Endometrium (tissue), 2 donors: ENCODE measurements around the gene OR51I1.

Source experiments
- FAIRE-seq: peaks from 2 replicates; lab custom pipeline; 2012; peaks lifted over from hg19 to GRCh38; lab: Jason Lieb, UNC
- donor health status: control.
- donor health status: control.

The OR51I1 gene

GRCh38 chr11:5441414-5441813, at the start of gene OR51I1:
Gene OR51I1 (minus strand): TSS chr11:5441514. CDS start chr11:5441514, 0 bp downstream.
- FAIRE-seq: no peak

GRCh38 chr11:5489576-5490357, 48.5 kb upstream of the OR51I1 start:
- FAIRE-seq: no peak

DNA sequence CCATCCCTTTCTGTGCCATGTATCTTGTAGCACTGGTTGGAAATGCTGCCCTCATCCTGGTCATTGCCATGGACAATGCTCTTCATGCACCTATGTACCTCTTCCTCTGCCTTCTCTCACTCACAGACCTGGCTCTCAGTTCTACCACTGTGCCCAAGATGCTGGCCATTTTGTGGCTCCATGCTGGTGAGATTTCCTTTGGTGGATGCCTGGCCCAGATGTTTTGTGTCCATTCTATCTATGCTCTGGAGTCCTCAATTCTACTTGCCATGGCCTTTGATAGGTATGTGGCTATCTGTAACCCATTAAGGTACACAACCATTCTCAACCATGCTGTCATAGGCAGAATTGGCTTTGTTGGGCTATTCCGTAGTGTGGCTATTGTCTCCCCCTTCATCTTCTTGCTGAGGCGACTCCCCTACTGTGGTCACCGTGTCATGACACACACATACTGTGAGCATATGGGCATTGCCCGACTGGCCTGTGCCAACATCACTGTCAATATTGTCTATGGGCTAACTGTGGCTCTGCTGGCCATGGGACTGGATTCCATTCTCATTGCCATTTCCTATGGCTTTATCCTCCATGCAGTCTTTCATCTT, 47.6 kb upstream of the OR51I1 start:
- no peak for FAIRE-seq

- FAIRE-seq: no peak
Measured at GRCh38 chr11:5488385-5488784, 47.1 kb upstream of the OR51I1 start, which contains the start of gene OR52D1. Gene OR52D1 (plus strand): TSS chr11:5488685. CDS start chr11:5488707, 22 bp downstream.

- no peak for FAIRE-seq
Measured at GRCh38 chr11:5486421-5486820, 45.1 kb upstream of the OR51I1 start.

- FAIRE-seq: no peak
Measured at GRCh38 chr11:5486003-5486402, 44.7 kb upstream of the OR51I1 start.

GRCh38 chr11:5476186-5476819, 35.0 kb upstream of the OR51I1 start:
- FAIRE-seq: no peak

- FAIRE-seq: no peak
Measured at GRCh38 chr11:5473921-5474320, 32.6 kb upstream of the OR51I1 start.

- no peak for FAIRE-seq
Measured at GRCh38 chr11:5467527-5467926, 26.2 kb upstream of the OR51I1 start.

DNA sequence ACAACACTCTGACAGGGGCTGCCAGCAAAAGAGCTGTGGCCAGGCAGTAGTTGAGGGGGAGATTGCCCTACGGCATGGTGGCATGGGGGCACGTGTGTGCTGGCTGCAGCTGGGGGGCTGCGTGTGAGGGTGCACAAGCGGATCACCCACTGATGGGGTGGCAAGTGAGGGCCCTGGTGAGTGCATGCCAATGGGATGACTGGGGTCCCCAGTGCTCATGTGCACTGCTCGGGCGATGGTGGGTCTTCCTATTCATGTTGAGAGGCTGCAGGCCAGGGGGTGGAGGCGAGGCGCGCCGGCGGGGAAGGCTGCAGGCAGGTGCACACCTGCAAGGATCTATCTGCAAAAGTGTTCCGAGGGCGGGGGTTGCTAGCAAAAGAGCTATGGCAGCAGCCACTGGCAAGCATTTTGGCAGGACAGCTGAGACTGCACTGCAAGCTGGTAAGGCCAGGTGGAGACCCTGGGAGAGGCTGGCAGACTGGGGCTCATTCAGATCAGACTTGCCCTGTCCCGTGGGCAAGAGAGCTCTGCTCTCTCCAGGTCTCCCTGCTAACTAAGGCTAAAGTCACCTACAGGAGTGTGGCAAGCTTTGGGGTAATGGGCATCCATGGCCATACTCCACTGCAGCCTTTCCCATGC, 19.8 kb upstream of the OR51I1 start:
- FAIRE-seq: no peak

- no peak for FAIRE-seq
Measured at GRCh38 chr11:5449432-5449831, 8.1 kb upstream of the OR51I1 start.

DNA sequence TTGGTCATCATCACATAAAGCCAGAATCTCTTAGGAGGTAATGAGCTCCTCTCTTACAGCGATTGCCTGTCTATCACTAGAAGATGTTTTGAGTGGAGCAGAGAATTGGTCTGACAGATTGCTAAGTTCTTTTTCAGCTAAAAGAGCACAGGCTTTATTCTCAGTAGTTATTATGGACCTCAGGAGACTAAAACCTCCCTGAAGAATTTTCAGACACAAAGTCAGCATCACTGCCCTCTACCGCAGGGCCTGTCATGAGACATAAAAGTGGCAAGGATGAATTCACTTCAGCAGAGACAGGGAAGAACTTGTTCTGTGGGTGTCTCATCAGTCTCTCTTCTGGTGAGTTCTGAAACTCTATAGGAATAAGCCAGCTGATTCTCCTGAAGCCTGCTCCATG, 7.7 kb upstream of the OR51I1 start, which contains the start of gene OR51I2:
Gene OR51I2, plus strand, starts transcription at position 301 of the 400 bp plus-strand sequence. CDS start 4,166 bp downstream, outside the sequence.
- FAIRE-seq: no peak

- no peak for FAIRE-seq
Measured at GRCh38 chr11:5443835-5444393, 2.6 kb upstream of the OR51I1 start.

GRCh38 chr11:5423131-5423530, 18.2 kb downstream of the OR51I1 start:
- FAIRE-seq: no peak

DNA sequence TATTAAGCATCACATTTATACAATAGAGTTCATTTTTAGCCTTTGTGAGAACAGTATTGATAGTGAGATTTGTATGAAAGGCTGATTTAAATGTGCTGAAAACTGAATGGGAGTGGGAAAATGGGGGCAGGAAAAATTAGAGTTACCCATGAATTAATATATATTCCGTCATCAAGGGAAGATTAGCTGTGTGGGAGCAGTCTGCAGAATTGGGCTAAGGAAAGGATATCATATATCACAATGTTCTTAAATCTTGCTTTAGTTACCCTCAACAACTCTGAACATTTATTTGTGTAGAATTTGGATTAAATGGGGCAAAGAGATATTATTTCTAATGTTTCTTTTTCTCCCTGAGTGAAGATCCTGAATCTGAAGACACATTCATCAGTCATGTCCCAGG, 19.5 kb downstream of the OR51I1 start, which contains the start of gene OR51Q1:
Gene OR51Q1, plus strand, starts transcription at position 301 of the 400 bp plus-strand sequence. Its CDS starts 90 bp downstream, at position 391.
- FAIRE-seq: no peak

- FAIRE-seq: no peak
Measured at GRCh38 chr11:5420993-5421392, 20.3 kb downstream of the OR51I1 start.

- no peak for FAIRE-seq
Measured at GRCh38 chr11:5405173-5405572, 36.1 kb downstream of the OR51I1 start.

DNA sequence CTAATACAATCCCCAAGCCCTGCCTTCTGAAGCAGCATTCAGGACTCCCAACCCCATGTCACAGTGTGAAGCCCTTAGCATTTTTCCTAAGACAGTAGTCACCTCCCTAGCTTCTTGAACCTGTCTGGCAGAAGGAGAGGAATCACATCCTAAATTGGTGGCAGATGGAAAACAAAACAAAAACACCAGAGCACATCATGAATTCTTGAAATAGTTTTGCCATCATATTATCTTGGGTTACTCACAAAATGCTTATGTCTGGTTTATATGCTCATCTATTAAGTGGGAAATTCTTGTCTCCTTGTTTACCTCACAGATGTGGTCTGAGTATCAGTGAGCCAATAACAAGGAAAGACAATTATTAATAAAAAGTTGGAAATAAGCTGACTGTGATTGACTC, 42.4 kb downstream of the OR51I1 start:
- no peak for FAIRE-seq

GRCh38 chr11:5394091-5394490, 47.2 kb downstream of the OR51I1 start:
- no peak for FAIRE-seq
